ENCODE measurements around the gene MPO.

Gene MPO

GRCh38 chr17:58294034-58294433, 13.3 kb upstream of the MPO start:
- no peak overlapping the region for H3K4me3 ChIP-seq (ENCODE audit: low read depth, low read length)
- TF ChIP-seq, protein P1, sequence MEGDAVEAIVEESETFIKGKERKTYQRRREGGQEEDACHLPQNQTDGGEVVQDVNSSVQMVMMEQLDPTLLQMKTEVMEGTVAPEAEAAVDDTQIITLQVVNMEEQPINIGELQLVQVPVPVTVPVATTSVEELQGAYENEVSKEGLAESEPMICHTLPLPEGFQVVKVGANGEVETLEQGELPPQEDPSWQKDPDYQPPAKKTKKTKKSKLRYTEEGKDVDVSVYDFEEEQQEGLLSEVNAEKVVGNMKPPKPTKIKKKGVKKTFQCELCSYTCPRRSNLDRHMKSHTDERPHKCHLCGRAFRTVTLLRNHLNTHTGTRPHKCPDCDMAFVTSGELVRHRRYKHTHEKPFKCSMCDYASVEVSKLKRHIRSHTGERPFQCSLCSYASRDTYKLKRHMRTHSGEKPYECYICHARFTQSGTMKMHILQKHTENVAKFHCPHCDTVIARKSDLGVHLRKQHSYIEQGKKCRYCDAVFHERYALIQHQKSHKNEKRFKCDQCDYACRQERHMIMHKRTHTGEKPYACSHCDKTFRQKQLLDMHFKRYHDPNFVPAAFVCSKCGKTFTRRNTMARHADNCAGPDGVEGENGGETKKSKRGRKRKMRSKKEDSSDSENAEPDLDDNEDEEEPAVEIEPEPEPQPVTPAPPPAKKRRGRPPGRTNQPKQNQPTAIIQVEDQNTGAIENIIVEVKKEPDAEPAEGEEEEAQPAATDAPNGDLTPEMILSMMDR (IDR thresholded peaks at IDR 0.05; ENCODE audit: low read depth, low read length, missing control alignments), result no peak
- DNase-seq (ENCODE audit: low read depth), result no peak

DNA sequence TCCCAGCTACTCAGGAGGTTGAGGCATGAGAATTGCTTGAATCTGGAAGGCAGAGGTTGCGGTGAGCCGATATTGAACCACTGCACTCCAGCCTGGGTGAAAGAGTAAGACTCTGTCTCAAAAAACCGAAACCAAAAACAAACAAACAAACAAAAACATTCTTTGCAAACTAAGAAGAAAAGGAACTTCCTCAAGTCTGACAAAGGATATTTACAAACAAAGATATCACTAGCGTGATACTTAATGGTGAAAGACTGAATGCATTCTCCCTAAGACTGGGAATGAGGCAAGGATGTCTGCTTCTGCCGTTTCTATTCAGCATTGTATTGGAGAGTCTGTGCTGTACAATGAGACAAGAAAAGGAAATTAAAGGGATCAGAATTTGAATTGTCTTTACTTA, 10.5 kb upstream of the MPO start:
- no peak for DNase-seq (ENCODE audit: low read depth)
- no peak overlapping the region for H3K4me3 ChIP-seq (ENCODE audit: low read depth, low read length)
- TF ChIP-seq, protein P1 (IDR thresholded peaks at IDR 0.05; ENCODE audit: low read depth, low read length, missing control alignments), result no peak

- DNase-seq (ENCODE audit: low read depth), result no peak
- TF ChIP-seq, protein P1 (IDR thresholded peaks at IDR 0.05; ENCODE audit: low read depth, low read length, missing control alignments), result no peak
- no peak overlapping the region for H3K4me3 ChIP-seq (ENCODE audit: low read depth, low read length)
Measured at GRCh38 chr17:58289869-58290268, 9.1 kb upstream of the MPO start.

- H3K4me3 ChIP-seq (ENCODE audit: low read depth, low read length), result no peak overlapping the region
- TF ChIP-seq, protein P1 (IDR thresholded peaks at IDR 0.05; ENCODE audit: low read depth, low read length, missing control alignments), result no peak
- DNase-seq (ENCODE audit: low read depth), result no peak
Measured at GRCh38 chr17:58285422-58285810, 4.7 kb upstream of the MPO start.

DNA sequence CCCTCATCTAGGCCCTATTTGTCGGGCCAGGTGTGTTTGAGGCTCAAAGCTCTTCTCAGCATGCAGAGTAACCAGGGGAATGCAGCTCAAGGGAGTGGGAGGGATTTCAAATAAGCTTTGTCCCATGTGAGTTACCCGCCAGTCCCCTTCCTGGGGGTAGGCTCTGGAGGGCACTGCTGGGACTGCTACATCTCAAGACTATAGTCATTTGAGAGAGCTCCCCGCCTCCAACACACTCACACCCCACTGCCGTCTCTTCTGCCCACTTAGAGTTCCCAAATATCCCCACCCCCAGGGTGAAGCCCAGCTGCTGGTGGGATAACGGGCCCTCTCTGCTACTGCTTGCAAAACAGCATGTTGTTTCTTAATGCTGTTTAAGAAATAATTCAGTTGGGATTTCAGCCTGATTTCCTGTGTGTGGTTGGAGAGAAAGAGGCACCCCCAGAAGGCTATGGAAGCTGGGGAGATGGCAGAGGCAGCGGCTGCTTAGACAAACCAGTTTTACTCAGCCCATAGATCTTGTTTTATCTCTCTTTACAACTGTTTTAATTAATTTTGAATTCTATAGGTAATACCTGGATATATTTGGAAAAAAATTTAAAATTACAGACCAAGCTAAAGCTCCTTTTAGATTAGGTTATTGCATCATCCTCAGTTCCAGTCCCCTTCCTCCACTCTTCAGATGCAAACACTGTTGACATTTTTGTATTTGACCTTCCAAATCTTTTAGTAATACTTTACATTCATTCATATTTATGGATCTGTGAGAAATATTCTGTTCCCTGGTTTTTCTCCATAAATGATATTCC, 4.1 kb upstream of the MPO start:
- DNase-seq (ENCODE audit: low read depth), result no peak
- H3K4me3 ChIP-seq (ENCODE audit: low read depth, low read length), result no peak overlapping the region
- TF ChIP-seq, protein P1 (IDR thresholded peaks at IDR 0.05; ENCODE audit: low read depth, low read length, missing control alignments), result no peak

- TF ChIP-seq, protein P1 (IDR thresholded peaks at IDR 0.05; ENCODE audit: low read depth, low read length, missing control alignments), result no peak
- no peak overlapping the region for H3K4me3 ChIP-seq (ENCODE audit: low read depth, low read length)
- no peak for DNase-seq (ENCODE audit: low read depth)
Measured at GRCh38 chr17:58283674-58284612, 3.2 kb upstream of the MPO start.
